NB4 (cell line): Measurements from ENCODE around the gene PSMC5.
"Not testable (repeated sequence)": the region's sequence is repeated elsewhere in the genome, so short reads cannot be mapped to it uniquely, and the experiment has no call there.

ENCODE experiments used
- CTCF ChIP-seq: IDR thresholded peaks from one replicate; pipeline ENCODE4 v1.5.1; 2012; ENCODE audit warnings: low read depth, low read length
- POLR2A ChIP-seq: IDR thresholded peaks from 2 replicates; pipeline ENCODE4 v1.6.1; 2011; ENCODE audit warnings: mild to moderate bottlenecking; ENCODE audit not compliant: insufficient read length; ENCODE audit errors: extremely low read depth
- TF ChIP-seq, protein P1 (sequence below): IDR thresholded peaks from 2 replicates; pipeline ENCODE4 v1.6.1; 2011; ENCODE audit warnings: low read depth, low read length

DNA sequence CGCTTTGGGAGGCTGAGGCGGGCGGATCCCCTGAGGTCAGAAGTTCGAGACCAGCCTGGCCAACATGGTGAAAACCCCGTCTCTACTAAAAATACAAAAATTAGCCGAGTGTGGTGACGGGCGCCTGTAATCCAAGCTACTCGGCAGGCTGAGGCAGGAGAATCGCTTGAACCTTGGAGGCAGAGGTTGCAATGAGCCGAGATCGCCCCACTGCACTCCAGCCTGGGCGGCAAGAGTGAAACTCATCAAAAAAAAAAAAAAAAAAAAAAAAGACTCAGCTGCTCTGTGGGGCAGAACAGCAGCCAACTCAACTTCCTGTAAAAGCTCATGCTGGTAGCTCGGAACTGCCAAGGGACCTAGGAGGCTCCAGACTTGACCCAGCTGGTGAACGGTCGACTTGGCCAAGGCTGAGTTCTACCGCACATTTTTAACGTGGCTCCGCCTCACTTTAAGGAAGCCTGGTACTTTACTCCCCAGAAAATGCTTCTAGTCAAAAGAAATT lies 16.2 kb downstream of the PSMC5 start:
- TF ChIP-seq POLR2A, CTCF: not testable (repeated sequence)
- TF ChIP-seq, protein P1, sequence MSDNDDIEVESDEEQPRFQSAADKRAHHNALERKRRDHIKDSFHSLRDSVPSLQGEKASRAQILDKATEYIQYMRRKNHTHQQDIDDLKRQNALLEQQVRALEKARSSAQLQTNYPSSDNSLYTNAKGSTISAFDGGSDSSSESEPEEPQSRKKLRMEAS = not testable (repeated sequence)
